NCI-H2171 treated with DMSO at 0.1 percent for 48 hours (cell line): ENCODE results near the gene PCBD2.
"Not testable (repeated sequence)": the region's sequence is repeated elsewhere in the genome, so short reads cannot be mapped to it uniquely, and the experiment has no call there.

Experiments used
- DNase-seq: peaks from one replicate; lab custom pipeline; 2025; lab: John Stamatoyannopoulos, UW

Gene PCBD2

GRCh38 chr5:134904610-134905245, at the start of gene PCBD2:
TSS of gene PCBD2 (plus strand) at chr5:134905131. CDS start at chr5:134905140, 9 bp downstream.
- peak; percentile 76 for DNase-seq

- not testable (repeated sequence) for DNase-seq
Observed at GRCh38 chr5:134856465-134856864, 48.5 kb upstream of the PCBD2 start.

GRCh38 chr5:134857401-134857800, 47.5 kb upstream of the PCBD2 start:
- no peak for DNase-seq

GRCh38 chr5:134864707-134865106, 40.2 kb upstream of the PCBD2 start:
- DNase-seq = no peak

GRCh38 chr5:134873494-134873893, 31.4 kb upstream of the PCBD2 start:
- peak; percentile 2 for DNase-seq

- peak; percentile 60 for DNase-seq
Observed at GRCh38 chr5:134873987-134874830, 30.7 kb upstream of the PCBD2 start, which contains the start of gene TXNDC15. TSS of gene TXNDC15 (plus strand) at chr5:134874371. CDS start at chr5:134874428, 57 bp downstream.

- peak; percentile 9 for DNase-seq
Observed at GRCh38 chr5:134874831-134875655, 29.9 kb upstream of the PCBD2 start.

GRCh38 chr5:134877159-134877558, 27.8 kb upstream of the PCBD2 start:
- no peak for DNase-seq

- DNase-seq = no peak
Observed at GRCh38 chr5:134878403-134878802, 26.5 kb upstream of the PCBD2 start.

GRCh38 chr5:134879456-134879855, 25.5 kb upstream of the PCBD2 start:
- no peak for DNase-seq

GRCh38 chr5:134880937-134881336, 24.0 kb upstream of the PCBD2 start:
- not testable (repeated sequence) for DNase-seq

GRCh38 chr5:134881711-134882110, 23.2 kb upstream of the PCBD2 start:
- DNase-seq = not testable (repeated sequence)

- no peak for DNase-seq
Observed at GRCh38 chr5:134887593-134888159, 17.3 kb upstream of the PCBD2 start.

- DNase-seq = no peak
Observed at GRCh38 chr5:134889335-134889734, 15.6 kb upstream of the PCBD2 start.

GRCh38 chr5:134891473-134891872, 13.5 kb upstream of the PCBD2 start:
- DNase-seq = no peak

GRCh38 chr5:134892282-134892681, 12.6 kb upstream of the PCBD2 start:
- DNase-seq = no peak

GRCh38 chr5:134892926-134893325, 12.0 kb upstream of the PCBD2 start:
- no peak for DNase-seq

- DNase-seq = no peak
Observed at GRCh38 chr5:134893748-134894505, 11.0 kb upstream of the PCBD2 start.

- no peak for DNase-seq
Observed at GRCh38 chr5:134902071-134902801, 2.7 kb upstream of the PCBD2 start.

- DNase-seq = peak; percentile 58
Observed at GRCh38 chr5:134905246-134905996, 490 bp downstream of the PCBD2 start.
